Mesothelial cell of epicardium (in vitro differentiated cells): ENCODE measurements around the gene FIP1L1. TPM values are rescaled to one million over a fixed set of nuclear protein-coding genes. Genes with fewer than 3 reads are reported as not detected.

ENCODE experiments used
- DNase-seq, 2 experiments: peaks; one replicate each; pipeline ENCODE4 v3.0.0; 2021; ENCODE audit warnings: low spot score in 2 of 2; ENCODE audit not compliant: unreplicated experiment in 2 of 2
- H3K27ac Mint-ChIP-seq: 2 replicates; pipeline ENCODE4 v1.8.0; 2021; ENCODE audit warnings: mixed read lengths
- H3K27me3 Mint-ChIP-seq: 2 replicates; pipeline ENCODE4 v1.8.0; 2021; ENCODE audit warnings: low read depth, mixed read lengths
- H3K36me3 Mint-ChIP-seq: 2 replicates; pipeline ENCODE4 v1.8.0; 2021; ENCODE audit warnings: mixed read lengths
- H3K4me1 Mint-ChIP-seq: 2 replicates; pipeline ENCODE4 v1.8.0; 2021; ENCODE audit warnings: mixed read lengths
- H3K4me3 Mint-ChIP-seq: 2 replicates; pipeline ENCODE4 v1.8.0; 2021; ENCODE audit warnings: mild to moderate bottlenecking, moderate library complexity, mixed read lengths
- H3K9me3 Mint-ChIP-seq: 2 replicates; pipeline ENCODE4 v1.8.0; 2021; ENCODE audit warnings: mixed read lengths
- CTCF ChIP-seq: fragments of 200-600 bp; sonication (generic); IDR thresholded peaks from one replicate; pipeline ENCODE4 v1.5.0; 2021; ENCODE audit warnings: antibody characterized with exemption; ENCODE audit not compliant: unreplicated experiment
- total RNA-seq: library from RNA; stranded (reverse); gene quantifications from 3 replicates; pipeline ENCODE4 v1.2.1, GENCODE V29; 2021

The FIP1L1 gene
- total RNA-seq, 1 donor from 2014 or later = 82.6 TPM

GRCh38 chr4:53364624-53365023 lies 12.8 kb upstream of the FIP1L1 start:
- no peak for TF ChIP-seq CTCF
- Mint-ChIP-seq H3K36me3 (no peaks in the 10 kb centered on the region), H3K9me3 (no peaks in the 10 kb centered on the region), H3K4me3 (peak overlapping the region; percentile 90), H3K4me1 (peaks cover 30% of the 10 kb centered on the region), H3K27me3 (peaks cover 25% of the 10 kb centered on the region), H3K27ac (no peak overlapping the region)
- DNase-seq = no peak

GRCh38 chr4:53365121-53365485 lies 12.3 kb upstream of the FIP1L1 start:
- H3K9me3 Mint-ChIP-seq = no peaks in the 10 kb centered on the region
- DNase-seq = no peak
- peak overlapping the region; percentile 90 for H3K4me3 Mint-ChIP-seq
- peaks cover 30% of the 10 kb centered on the region for H3K4me1 Mint-ChIP-seq
- no peaks in the 10 kb centered on the region for H3K36me3 Mint-ChIP-seq
- TF ChIP-seq CTCF = no peak
- peaks cover 29% of the 10 kb centered on the region for H3K27me3 Mint-ChIP-seq
- H3K27ac Mint-ChIP-seq = peak overlapping the region; percentile 86

DNA sequence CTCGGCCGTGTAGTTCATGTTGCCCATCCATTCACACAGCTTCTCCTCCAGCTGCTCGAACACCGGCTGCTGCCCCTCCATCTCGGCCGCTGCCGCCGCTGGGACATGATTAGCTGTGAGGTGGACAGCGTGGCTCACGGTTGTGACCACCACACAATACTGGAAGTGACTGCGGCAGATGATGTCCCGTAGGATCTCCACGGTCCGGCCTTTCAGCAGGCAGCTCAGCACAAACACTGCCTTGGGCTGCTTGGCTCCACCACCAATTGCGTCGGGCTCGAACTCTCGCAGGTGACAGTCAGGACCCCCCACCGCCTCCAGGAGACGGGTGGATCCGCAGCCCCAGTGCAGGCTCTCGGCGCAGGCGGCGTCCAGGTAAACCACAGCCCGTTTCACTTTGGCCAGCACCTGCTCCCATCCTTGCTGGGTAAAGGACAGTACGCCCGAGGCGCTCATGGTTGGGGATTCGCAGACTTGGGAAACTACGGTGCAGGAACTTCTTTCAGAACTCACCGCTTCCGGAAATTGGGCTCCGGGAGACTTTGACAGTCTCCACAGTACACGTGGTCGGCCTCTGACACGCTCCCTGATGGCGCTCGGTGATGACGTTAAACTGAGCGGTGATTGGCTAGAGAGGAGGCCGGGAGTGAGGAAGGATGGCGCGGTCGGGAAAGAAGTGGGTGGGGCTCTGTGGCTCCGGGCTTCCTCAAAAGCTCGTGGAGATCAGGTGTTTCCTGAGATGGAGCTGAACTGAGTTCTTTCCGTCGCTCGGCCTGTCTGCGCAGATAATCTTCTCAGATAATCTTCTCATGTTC lies 11.7 kb upstream of the FIP1L1 start, which contains the start of gene SCFD2:
Gene SCFD2, minus strand, starts transcription at position 576 of the 815 bp plus-strand sequence.
- no peak for TF ChIP-seq CTCF

DNA sequence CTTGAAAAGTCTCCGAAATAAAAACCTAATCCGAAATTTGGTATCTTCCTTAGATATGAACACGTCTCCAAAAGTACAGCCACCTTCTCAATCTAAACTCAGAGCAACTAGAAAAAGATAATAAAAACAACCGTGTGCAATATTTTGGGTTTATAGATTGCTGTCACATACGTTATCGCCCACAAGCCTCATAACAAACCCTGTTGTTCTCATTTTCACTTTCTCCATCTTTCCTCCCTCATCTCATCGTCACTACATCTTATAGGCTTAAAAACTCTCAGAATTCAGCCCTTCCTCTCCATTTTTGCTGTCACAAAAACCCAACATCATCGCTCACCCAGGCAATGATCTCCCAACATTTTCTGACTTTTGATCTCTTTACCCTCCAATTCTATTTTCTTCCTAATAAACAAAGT lies 11.1 kb upstream of the FIP1L1 start:
- no peaks in the 10 kb centered on the region for H3K36me3 Mint-ChIP-seq
- H3K9me3 Mint-ChIP-seq = no peaks in the 10 kb centered on the region
- H3K4me3 Mint-ChIP-seq = peak overlapping the region; percentile 90
- H3K27me3 Mint-ChIP-seq = peaks cover 38% of the 10 kb centered on the region
- DNase-seq = no peak
- peak overlapping the region; percentile 86 for H3K27ac Mint-ChIP-seq
- H3K4me1 Mint-ChIP-seq = peaks cover 30% of the 10 kb centered on the region
- no peak for TF ChIP-seq CTCF

More for the DNA sequence above, 11.7 kb upstream of the FIP1L1 start, which contains the start of gene SCFD2:
- peak; percentile 89 to 97 for DNase-seq
- Mint-ChIP-seq H3K4me1 (peaks cover 30% of the 10 kb centered on the region), H3K36me3 (no peaks in the 10 kb centered on the region), H3K27me3 (peaks cover 32% of the 10 kb centered on the region), H3K4me3 (peak within 1 kb of the TSS; percentile 90), H3K27ac (peak within 1 kb of the TSS; percentile 86), H3K9me3 (no peaks in the 10 kb centered on the region)

DNA sequence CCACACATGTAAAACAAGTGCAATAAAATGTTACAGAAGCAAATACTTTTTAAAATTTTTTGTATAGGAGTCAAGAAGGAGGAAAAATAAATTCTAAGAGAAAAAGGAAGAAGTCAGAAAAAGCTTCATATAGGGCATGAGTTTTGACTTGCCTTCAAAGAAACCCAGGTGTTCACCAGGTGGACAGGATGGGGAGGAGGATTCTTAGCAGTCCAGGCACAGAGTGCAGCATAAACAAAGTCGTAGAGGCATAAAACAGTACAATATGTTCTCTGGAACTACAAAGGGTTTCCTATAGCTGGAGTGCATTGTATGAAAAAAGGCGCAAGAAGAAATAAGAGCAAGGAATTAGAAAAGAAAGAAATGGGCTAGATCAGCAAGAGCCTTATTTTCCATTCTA lies 9.7 kb upstream of the FIP1L1 start:
- Mint-ChIP-seq H3K9me3 (no peaks in the 10 kb centered on the region), H3K4me1 (peaks cover 22% of the 10 kb centered on the region), H3K27me3 (peaks cover 51% of the 10 kb centered on the region), H3K4me3 (no peak overlapping the region), H3K27ac (no peak overlapping the region), H3K36me3 (no peaks in the 10 kb centered on the region)
- TF ChIP-seq CTCF = no peak
- DNase-seq = no peak
